HepG2 (cell line): ENCODE data around the gene IQCN. TPM values are rescaled to one million over a fixed set of nuclear protein-coding genes. Genes with fewer than 3 reads are reported as not detected.

ENCODE experiments used
- ARID3A ChIP-seq: IDR thresholded peaks from 2 replicates; pipeline ENCODE4 v1.6.1; 2012; ENCODE audit warnings: low read depth, low read length, improper control_type of control experiment
- HNRNPK ChIP-seq: fragments of 200-400 bp; formaldehyde crosslinking; IDR thresholded peaks from 2 replicates; pipeline ENCODE4 v1.6.1; 2018; ENCODE audit warnings: low read length, low read depth, moderate library complexity, mild to moderate bottlenecking; ENCODE audit not compliant: poor library complexity, severe bottlenecking
- PATZ1 ChIP-seq: sonication (generic); formaldehyde crosslinking; IDR thresholded peaks from 2 replicates; pipeline ENCODE4 v1.4.0; 2020; ENCODE audit warnings: missing genetic modification reagents
- PHF21A ChIP-seq: sonication (generic); formaldehyde crosslinking; IDR thresholded peaks from 2 replicates; pipeline ENCODE4 v1.5.0; 2020; ENCODE audit warnings: mild to moderate bottlenecking, missing genetic modification reagents
- POLR2G ChIP-seq: fragments of 200-400 bp; formaldehyde crosslinking; IDR thresholded peaks from 2 replicates; pipeline ENCODE4 v1.6.1; 2018; ENCODE audit warnings: mild to moderate bottlenecking, low read depth, low read length, moderate library complexity
- RXRB ChIP-seq: IDR thresholded peaks from 2 replicates; pipeline ENCODE4 v1.6.1; 2016; ENCODE audit warnings: borderline replicate concordance, missing genetic modification reagents, missing compliant biosample characterization
- SNRNP70 ChIP-seq: fragments of 200-400 bp; formaldehyde crosslinking; IDR thresholded peaks from 2 replicates; pipeline ENCODE4 v1.6.1; 2017; ENCODE audit warnings: mild to moderate bottlenecking, low read depth, low read length, moderate library complexity
- WIZ ChIP-seq: sonication (generic); formaldehyde crosslinking; IDR thresholded peaks from 2 replicates; pipeline ENCODE4 v1.5.1; 2020; ENCODE audit warnings: mild to moderate bottlenecking, missing genetic modification reagents
- ZFY ChIP-seq: sonication (generic); formaldehyde crosslinking; IDR thresholded peaks from 2 replicates; pipeline ENCODE4 v1.4.0; 2020; ENCODE audit warnings: missing genetic modification reagents
- ZNF263 ChIP-seq: sonication (generic); formaldehyde crosslinking; IDR thresholded peaks from 2 replicates; pipeline ENCODE4 v1.4.0; 2020; ENCODE audit warnings: missing genetic modification reagents
- ZNF296 ChIP-seq: sonication (generic); formaldehyde crosslinking; conservative IDR thresholded peaks from 2 replicates; pipeline ENCODE4 v1.5.0; 2020; ENCODE audit warnings: mild to moderate bottlenecking, missing genetic modification reagents
- ZNF513 ChIP-seq: sonication (generic); formaldehyde crosslinking; conservative IDR thresholded peaks from 2 replicates; pipeline ENCODE4 v1.5.0; 2020; ENCODE audit warnings: missing genetic modification reagents
- ZNF777 ChIP-seq: sonication (generic); formaldehyde crosslinking; IDR thresholded peaks from 2 replicates; pipeline ENCODE4 v1.4.0; 2020; ENCODE audit warnings: missing genetic modification reagents
- ZSCAN29 ChIP-seq: sonication (generic); formaldehyde crosslinking; conservative IDR thresholded peaks from 2 replicates; pipeline ENCODE4 v1.4.0; 2020; ENCODE audit warnings: mild to moderate bottlenecking, missing genetic modification reagents
- polyA plus RNA-seq, 8 experiments: library from polyadenylated mRNA; depleted of rRNA in 3 of 8; stranded (reverse) in 7 of 8; unstranded in 1 of 8; fragments of >200 nt; fragmentation: Illumina TruSeq in 4 of 8; extraction: Trizol in 4 of 8; gene quantifications; 2 replicates each; pipeline versions ENCODE4 v1.2.1 to v1.2.3, GENCODE V29; 2011 to 2016; ENCODE audit warnings: low read depth in 4 of 8, missing spikeins in 1 of 8, mixed read lengths in 1 of 8; ENCODE audit not compliant: insufficient read depth in 1 of 8
- total RNA-seq, 5 experiments: library from RNA; depleted of rRNA; stranded (reverse); fragments of >200 nt; fragmentation: Illumina TruSeq; extraction: Trizol; gene quantifications; 2 replicates each; pipeline ENCODE4 v1.2.3, GENCODE V29; 2016; ENCODE audit warnings: low read depth in 1 of 5
- TF ChIP-seq, protein P1 (sequence below): sonication (generic); IDR thresholded peaks from 2 replicates; pipeline ENCODE4 v1.6.1; 2016; ENCODE audit warnings: low read depth, borderline replicate concordance
- TF ChIP-seq, protein P2 (sequence below): sonication (generic); formaldehyde crosslinking; IDR thresholded peaks from 2 replicates; pipeline ENCODE4 v1.4.0; 2020; ENCODE audit warnings: missing genetic modification reagents

Gene IQCN
- total and polyA plus RNA-seq, 2 of the 13 experiments (the other 11 are each of a cell fraction or from before 2014, with no cell fraction given): 0.04 to 0.18 TPM

- TF ChIP-seq PATZ1 (CRISPR knock-in tag) (peak; percentile 55), ZSCAN29 (CRISPR knock-in tag) (0 out of 2 replicates have a peak, but pooled peaks have one; percentile 14), ZNF513 (no peak), WIZ (CRISPR knock-in tag) (no peak; the same call in 1 of the 2 replicates), PHF21A (CRISPR knock-in tag) (peak; percentile 29; the same call in 1 of the 2 replicates), SNRNP70 (no peak), ZFY (CRISPR knock-in tag) (peak; percentile 68), ARID3A (no peak), POLR2G (0 out of 2 replicates have a peak, but pooled peaks have one; percentile 23), ZNF777 (CRISPR knock-in tag) (peak; percentile 79), ZNF296 (CRISPR knock-in tag) (no peak; the same call in 1 of the 2 replicates), HNRNPK (no peak), ZNF263 (CRISPR knock-in tag) (0 out of 2 replicates have a peak, but pooled peaks have one; percentile 16), RXRB (peak; percentile 47; the same call in 1 of the 2 replicates)
- TF ChIP-seq, protein P1, sequence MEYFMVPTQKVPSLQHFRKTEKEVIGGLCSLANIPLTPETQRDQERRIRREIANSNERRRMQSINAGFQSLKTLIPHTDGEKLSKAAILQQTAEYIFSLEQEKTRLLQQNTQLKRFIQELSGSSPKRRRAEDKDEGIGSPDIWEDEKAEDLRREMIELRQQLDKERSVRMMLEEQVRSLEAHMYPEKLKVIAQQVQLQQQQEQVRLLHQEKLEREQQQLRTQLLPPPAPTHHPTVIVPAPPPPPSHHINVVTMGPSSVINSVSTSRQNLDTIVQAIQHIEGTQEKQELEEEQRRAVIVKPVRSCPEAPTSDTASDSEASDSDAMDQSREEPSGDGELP: peak; percentile 60
- TF ChIP-seq, protein P2, sequence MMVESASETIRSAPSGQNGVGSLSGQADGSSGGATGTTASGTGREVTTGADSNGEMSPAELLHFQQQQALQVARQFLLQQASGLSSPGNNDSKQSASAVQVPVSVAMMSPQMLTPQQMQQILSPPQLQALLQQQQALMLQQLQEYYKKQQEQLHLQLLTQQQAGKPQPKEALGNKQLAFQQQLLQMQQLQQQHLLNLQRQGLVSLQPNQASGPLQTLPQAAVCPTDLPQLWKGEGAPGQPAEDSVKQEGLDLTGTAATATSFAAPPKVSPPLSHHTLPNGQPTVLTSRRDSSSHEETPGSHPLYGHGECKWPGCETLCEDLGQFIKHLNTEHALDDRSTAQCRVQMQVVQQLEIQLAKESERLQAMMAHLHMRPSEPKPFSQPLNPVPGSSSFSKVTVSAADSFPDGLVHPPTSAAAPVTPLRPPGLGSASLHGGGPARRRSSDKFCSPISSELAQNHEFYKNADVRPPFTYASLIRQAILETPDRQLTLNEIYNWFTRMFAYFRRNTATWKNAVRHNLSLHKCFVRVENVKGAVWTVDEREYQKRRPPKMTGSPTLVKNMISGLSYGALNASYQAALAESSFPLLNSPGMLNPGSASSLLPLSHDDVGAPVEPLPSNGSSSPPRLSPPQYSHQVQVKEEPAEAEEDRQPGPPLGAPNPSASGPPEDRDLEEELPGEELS (CRISPR knock-in tag): peak; percentile 23; the same call in 1 of the 2 replicates
These were observed 48.4 kb downstream of the IQCN start, which contains the start of gene PDE4C (continued) for GRCh38 chr19:18225702-18226468.
